B cell (primary cell): ENCODE results near the gene SLC15A5. TPM values are rescaled to one million over a fixed set of nuclear protein-coding genes. Genes with fewer than 3 reads are reported as not detected.

Source experiments
- ATAC-seq: fragments of 200-7000 bp; cut with Tn5 transposase; one replicate; pipeline ENCODE4 v1.10.0; 2021; ENCODE audit warnings: low read depth, mild to moderate bottlenecking, moderate number of reproducible peaks, moderate library complexity
- CTCF ChIA-PET: fragments of 350-600 bp; sonication (Branson Sonifier 250); formaldehyde crosslinking; loops from one replicate; lab custom pipeline; 2021; ENCODE audit warnings: antibody characterized with exemption, inconsistent platforms; lab: Charles Lee
- POLR2A ChIA-PET: fragments of 350-600 bp; sonication (Branson Sonifier 250); formaldehyde crosslinking; loops from one replicate; lab custom pipeline; 2021; ENCODE audit warnings: antibody characterized with exemption; lab: Charles Lee
- DNase-seq: peaks from one replicate; pipeline ENCODE4 v3.0.0; 2013
- H2AFZ ChIP-seq: 2 replicates; pipeline ENCODE4 v1.6.1; 2012; ENCODE audit warnings: mild to moderate bottlenecking, low read depth, low read length; ENCODE audit not compliant: insufficient read depth, poor library complexity, severe bottlenecking
- H3K27ac ChIP-seq, 2 donors: 1 replicate in 1 of 2; 2 replicates in 1 of 2; pipeline ENCODE4 v1.5.1; 2012 to 2013; ENCODE audit warnings: low read length in 2 of 2, mild to moderate bottlenecking in 2 of 2, moderate library complexity in 1 of 2
- H3K27me3 ChIP-seq, 4 experiments: fragments of 200-600 bp in 1 of 4; sonication (generic) in 1 of 4; replicated peaks in 1 of 4; 1 replicate in 2 of 4; 2 replicates in 2 of 4; pipeline versions ENCODE4 v1.6.1 to v1.7.0; 2013 to 2016; ENCODE audit warnings: low read length in 3 of 4, mild to moderate bottlenecking in 2 of 4, mixed read lengths in 1 of 4, moderate library complexity in 1 of 4; ENCODE audit not compliant: insufficient read depth in 4 of 4, control insufficient read depth in 3 of 4; ENCODE audit errors: control extremely low read depth in 1 of 4
- H3K36me3 ChIP-seq, 2 experiments: replicated peaks in 1 of 2; 1 replicate in 1 of 2; 2 replicates in 1 of 2; pipeline versions ENCODE4 v1.6.1 to v1.7.1; 2013; ENCODE audit warnings: low read length in 1 of 2; ENCODE audit not compliant: insufficient read depth in 2 of 2, control insufficient read depth in 1 of 2; ENCODE audit errors: control extremely low read depth in 1 of 2, extremely low read depth in 1 of 2
- H3K4me1 ChIP-seq, 2 donors: fragments of 200-600 bp in 1 of 2; sonication (generic) in 1 of 2; 1 replicate in 1 of 2; 2 replicates in 1 of 2; pipeline versions ENCODE4 v1.5.1 to v1.6.1; 2013 to 2017; ENCODE audit warnings: low read length in 2 of 2; ENCODE audit not compliant: control insufficient read depth in 2 of 2, insufficient read depth in 2 of 2
- H3K4me2 ChIP-seq: replicated peaks from 2 replicates; pipeline ENCODE3; 2012; ENCODE audit warnings: mild to moderate bottlenecking, low read depth, low read length; ENCODE audit not compliant: poor library complexity, severe bottlenecking
- H3K4me3 ChIP-seq, 5 experiments: fragments of 200-600 bp in 1 of 5; sonication (generic) in 1 of 5; 1 replicate in 3 of 5; 2 replicates in 2 of 5; pipeline versions ENCODE4 v1.5.1 to v1.7.0; 2011 to 2016; ENCODE audit warnings: low read length in 4 of 5, mild to moderate bottlenecking in 4 of 5, low read depth in 2 of 5, control low read depth in 1 of 5, moderate library complexity in 1 of 5; ENCODE audit not compliant: insufficient read depth in 1 of 5; ENCODE audit errors: control extremely low read depth in 1 of 5, extremely low read depth in 1 of 5
- H3K79me2 ChIP-seq: fragments of 200-600 bp; sonication (generic); one replicate; pipeline ENCODE4 v1.6.0; 2016; ENCODE audit warnings: low read length; ENCODE audit not compliant: control insufficient read depth, insufficient read depth
- H3K9ac ChIP-seq: fragments of 200-600 bp; sonication (generic); 2 replicates; pipeline ENCODE4 v1.6.1; 2017; ENCODE audit warnings: mild to moderate bottlenecking, low read length, moderate library complexity
- H3K9me3 ChIP-seq, 3 donors: one replicate each; pipeline versions ENCODE4 v1.6.1 to v1.7.1; 2013; ENCODE audit warnings: low read length in 2 of 3; ENCODE audit not compliant: control insufficient read depth in 2 of 3, insufficient read depth in 1 of 3; ENCODE audit errors: control extremely low read depth in 1 of 3
- H4K20me1 ChIP-seq: 2 replicates; pipeline ENCODE4 v1.6.0; 2012; ENCODE audit warnings: mild to moderate bottlenecking, low read length; ENCODE audit not compliant: insufficient read depth, control insufficient read depth, poor library complexity, severe bottlenecking
- H3K27ac Mint-ChIP-seq: one replicate; pipeline ENCODE4 v1.8.0; 2021; ENCODE audit warnings: mixed read lengths
- H3K27me3 Mint-ChIP-seq: one replicate; pipeline ENCODE4 v1.8.0; 2021; ENCODE audit warnings: mixed read lengths
- H3K4me1 Mint-ChIP-seq: one replicate; pipeline ENCODE4 v1.8.0; 2021; ENCODE audit warnings: mixed read lengths
- H3K4me3 Mint-ChIP-seq: one replicate; pipeline ENCODE4 v1.8.0; 2021; ENCODE audit warnings: mixed read lengths
- H3K9me3 Mint-ChIP-seq: one replicate; pipeline ENCODE4 v1.8.0; 2022; ENCODE audit warnings: mixed read lengths; ENCODE audit not compliant: insufficient read depth
- EZH2 ChIP-seq: IDR thresholded peaks from 2 replicates; pipeline ENCODE4 v1.6.1; 2012; ENCODE audit warnings: borderline replicate concordance, low read depth, mild to moderate bottlenecking, moderate library complexity, low read length; ENCODE audit not compliant: insufficient read depth, poor library complexity, severe bottlenecking
- WGBS: methylation state at CpG from one replicate; pipeline ENCODE4 v1.1.5; 2013; ENCODE audit warnings: missing lambda C conversion rate; ENCODE audit not compliant: insufficient coverage; 5-methylcytosine and 5-hydroxymethylcytosine counted together
- intact Hi-C: fragments of 100-400 bp; cut with micrococcal nuclease; formaldehyde crosslinking; loops from one replicate; pipeline ENCODE4 v1.10.0; 2022
- polyA plus RNA-seq: library from polyadenylated mRNA; depleted of rRNA; stranded (reverse); fragments of >200 nt; gene quantifications from 2 replicates; pipeline ENCODE4 v1.2.3, GENCODE V29; 2012
- total RNA-seq, 2 donors: library from RNA; stranded (reverse); fragments of 120-200 nt in 1 of 2; gene quantifications; 1 replicate in 1 of 2; 2 replicates in 1 of 2; pipeline versions ENCODE4 v1.2.3 to v1.2.4, GENCODE V29; 2013 to 2022
- TF ChIP-seq, protein P1 (sequence below): fragments of 200-600 bp; IDR thresholded peaks from one replicate; pipeline ENCODE4 v1.8.0; 2022; ENCODE audit warnings: antibody characterized with exemption, mild to moderate bottlenecking

The SLC15A5 gene
- total and polyA plus RNA-seq, 2 donors (not counting 1 experiment from before 2014, with no cell fraction given): not detected

DNA sequence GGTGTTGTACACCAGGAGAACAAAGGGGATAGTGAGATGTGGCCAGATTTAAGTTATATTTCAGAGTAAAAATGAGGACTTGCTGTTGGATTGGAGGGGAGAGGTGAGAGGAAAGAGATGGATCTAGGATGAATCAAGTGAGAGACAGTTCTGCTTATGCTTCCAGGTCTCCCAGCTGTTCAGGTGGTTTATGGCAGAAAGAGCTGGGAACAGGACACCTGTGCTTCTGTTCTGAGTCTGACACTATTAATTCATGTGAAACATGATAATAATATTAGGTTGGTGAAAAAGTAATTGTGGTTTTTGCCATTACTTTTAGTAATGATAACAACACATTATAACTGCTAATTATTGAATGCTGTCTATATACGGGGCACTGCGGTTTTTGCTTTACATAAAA is 55.7 kb downstream of the SLC15A5 start:
- no peaks in the 10 kb centered on the region for H4K20me1 ChIP-seq
- H3K4me2 ChIP-seq: no peak overlapping the region
- H3K9ac ChIP-seq: no peak overlapping the region
- H3K27ac ChIP-seq: no peak overlapping the region
- POLR2A ChIA-PET: no interaction called here
- Mint-ChIP-seq H3K27ac (no peak overlapping the region), H3K4me1 (no peaks in the 10 kb centered on the region), H3K9me3 (peaks cover 3% of the 10 kb centered on the region), H3K4me3 (no peak overlapping the region), H3K27me3 (no peaks in the 10 kb centered on the region)
- CTCF ChIA-PET: no interaction called here
- H2AFZ ChIP-seq: no peak overlapping the region
- no peaks in the 10 kb centered on the region for H3K36me3 ChIP-seq
- no peaks in the 10 kb centered on the region for H3K27me3 ChIP-seq
- no peaks in the 10 kb centered on the region for H3K9me3 ChIP-seq
- H3K4me1 ChIP-seq: no peaks in the 10 kb centered on the region
- intact Hi-C loops: no loop called here
- H3K4me3 ChIP-seq: no peak overlapping the region
- no peak for DNase-seq
- ATAC-seq: no peak
- no CpG with 5 or more reads among the region's 2 CpGs for WGBS
- no peak for TF ChIP-seq EZH2
- TF ChIP-seq, protein P1, sequence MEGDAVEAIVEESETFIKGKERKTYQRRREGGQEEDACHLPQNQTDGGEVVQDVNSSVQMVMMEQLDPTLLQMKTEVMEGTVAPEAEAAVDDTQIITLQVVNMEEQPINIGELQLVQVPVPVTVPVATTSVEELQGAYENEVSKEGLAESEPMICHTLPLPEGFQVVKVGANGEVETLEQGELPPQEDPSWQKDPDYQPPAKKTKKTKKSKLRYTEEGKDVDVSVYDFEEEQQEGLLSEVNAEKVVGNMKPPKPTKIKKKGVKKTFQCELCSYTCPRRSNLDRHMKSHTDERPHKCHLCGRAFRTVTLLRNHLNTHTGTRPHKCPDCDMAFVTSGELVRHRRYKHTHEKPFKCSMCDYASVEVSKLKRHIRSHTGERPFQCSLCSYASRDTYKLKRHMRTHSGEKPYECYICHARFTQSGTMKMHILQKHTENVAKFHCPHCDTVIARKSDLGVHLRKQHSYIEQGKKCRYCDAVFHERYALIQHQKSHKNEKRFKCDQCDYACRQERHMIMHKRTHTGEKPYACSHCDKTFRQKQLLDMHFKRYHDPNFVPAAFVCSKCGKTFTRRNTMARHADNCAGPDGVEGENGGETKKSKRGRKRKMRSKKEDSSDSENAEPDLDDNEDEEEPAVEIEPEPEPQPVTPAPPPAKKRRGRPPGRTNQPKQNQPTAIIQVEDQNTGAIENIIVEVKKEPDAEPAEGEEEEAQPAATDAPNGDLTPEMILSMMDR: no peak
- H3K79me2 ChIP-seq: no peaks in the 10 kb centered on the region

DNA sequence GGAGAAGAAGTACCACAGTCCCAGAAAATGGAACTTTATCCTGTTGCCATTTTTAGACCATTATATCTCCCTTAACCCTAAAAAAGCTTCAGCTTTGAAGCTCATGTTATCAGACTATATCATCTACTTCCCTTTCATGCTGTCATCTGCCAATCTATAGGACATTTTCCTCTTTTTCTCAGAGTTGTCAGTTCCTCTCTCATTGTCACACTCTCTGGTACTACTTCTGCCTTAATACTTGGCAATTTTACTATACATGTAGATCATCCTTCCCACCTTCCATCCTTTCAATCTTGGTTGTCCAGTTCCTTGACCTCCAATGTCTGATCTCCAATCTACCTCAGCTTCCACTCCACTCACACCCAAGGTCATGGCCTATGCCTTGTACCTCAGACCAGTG is 57.4 kb downstream of the SLC15A5 start:
- intact Hi-C loops: no loop called here
- H3K27ac ChIP-seq: no peak overlapping the region
- ATAC-seq (no peak), DNase-seq (no peak)
- CTCF ChIA-PET: no interaction called here
- H3K4me3 Mint-ChIP-seq: no peak overlapping the region
- H4K20me1 ChIP-seq: no peaks in the 10 kb centered on the region
- H3K9me3 Mint-ChIP-seq: peaks cover 3% of the 10 kb centered on the region
- H3K4me1 Mint-ChIP-seq: no peaks in the 10 kb centered on the region
- POLR2A ChIA-PET: no interaction called here
- H3K27me3 ChIP-seq: no peaks in the 10 kb centered on the region
- no peak overlapping the region for H3K4me3 ChIP-seq
- no peak overlapping the region for H3K9ac ChIP-seq
- H3K27ac Mint-ChIP-seq: no peak overlapping the region
- no peaks in the 10 kb centered on the region for H3K79me2 ChIP-seq
- TF ChIP-seq, protein P1: no peak
- no peak for TF ChIP-seq EZH2
- no peak overlapping the region for H2AFZ ChIP-seq
- no peaks in the 10 kb centered on the region for H3K9me3 ChIP-seq
- no peaks in the 10 kb centered on the region for H3K4me1 ChIP-seq
- H3K4me2 ChIP-seq: no peak overlapping the region
- no peaks in the 10 kb centered on the region for H3K36me3 ChIP-seq
- H3K27me3 Mint-ChIP-seq: no peaks in the 10 kb centered on the region
